ENCODE results near the gene ABHD2.

Gene ABHD2

DNA sequence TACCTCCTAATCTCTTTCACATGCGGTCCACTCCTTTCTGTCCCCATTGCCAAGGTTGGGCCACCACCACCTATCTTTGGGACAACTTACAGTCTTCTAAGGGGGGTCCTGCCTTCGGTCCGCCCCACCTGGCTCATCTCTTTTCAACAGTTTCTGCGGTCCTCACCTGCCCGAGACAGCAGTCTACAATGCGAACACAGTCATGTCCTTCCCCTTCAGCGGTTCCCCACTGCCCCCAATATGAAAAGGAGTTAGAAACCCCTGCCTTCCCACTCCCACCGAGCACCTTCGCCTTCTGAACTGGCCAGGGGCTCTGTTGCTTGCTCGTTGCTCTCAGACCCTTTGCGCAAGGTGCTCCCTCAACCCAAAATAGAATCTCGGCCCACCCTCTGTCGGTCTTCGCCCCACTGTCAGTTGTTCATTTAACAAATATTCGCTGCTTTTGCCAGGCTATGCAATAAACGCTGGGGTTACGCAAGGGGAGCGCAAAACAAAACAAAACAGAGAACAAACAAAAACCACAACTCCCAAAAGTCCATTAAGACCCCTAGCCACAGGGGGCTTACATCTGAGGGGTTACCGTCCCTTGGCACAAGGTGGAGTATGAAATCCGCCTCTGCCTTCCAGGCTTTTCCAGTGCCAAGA, 154.9 kb downstream of the ABHD2 start:
- no peak for ATAC-seq (ENCODE audit: insufficient read depth, low read depth)
- H3K27me3 ChIP-seq (ENCODE audit: insufficient read depth, low read length, poor library complexity): no peaks in the 10 kb centered on the region
- peaks cover 25% of the 10 kb centered on the region for H3K36me3 ChIP-seq (ENCODE audit: insufficient read depth, low read length)
- H3K9ac ChIP-seq (ENCODE audit: low read depth, low read length): peak overlapping the region; percentile 91
- peak overlapping the region; percentile 95 for H3K4me2 ChIP-seq (ENCODE audit: insufficient read depth, low read length)
- peak overlapping the region; percentile 99 for H2AFZ ChIP-seq (ENCODE audit: low read depth, low read length)
- peaks cover 44% of the 10 kb centered on the region for H3K79me2 ChIP-seq (ENCODE audit: insufficient read depth, low read length)
- H3K9me3 ChIP-seq (ENCODE audit: insufficient read depth, low read length, severe bottlenecking): no peaks in the 10 kb centered on the region
- DNase-seq: no peak
- H3K4me3 ChIP-seq (ENCODE audit: low read depth in 1 of 2, low read length in 2 of 2): peak overlapping the region; percentile 92 to 96; a peak in 3 of 4 replicates
- peaks cover 33% of the 10 kb centered on the region for H3K4me1 ChIP-seq (ENCODE audit: insufficient read depth, low read length)
- peaks cover 12% of the 10 kb centered on the region; the same call in 1 of the 2 replicates for H4K20me1 ChIP-seq (ENCODE audit: insufficient read depth, low read length)
- peak overlapping the region; percentile 95 for H3K27ac ChIP-seq (ENCODE audit: low read length)
- no peak for TF ChIP-seq EZH2 (IDR thresholded peaks at IDR 0.05; ENCODE audit: borderline replicate concordance, low read depth, low read length, severe bottlenecking)
- TF ChIP-seq, protein P1, sequence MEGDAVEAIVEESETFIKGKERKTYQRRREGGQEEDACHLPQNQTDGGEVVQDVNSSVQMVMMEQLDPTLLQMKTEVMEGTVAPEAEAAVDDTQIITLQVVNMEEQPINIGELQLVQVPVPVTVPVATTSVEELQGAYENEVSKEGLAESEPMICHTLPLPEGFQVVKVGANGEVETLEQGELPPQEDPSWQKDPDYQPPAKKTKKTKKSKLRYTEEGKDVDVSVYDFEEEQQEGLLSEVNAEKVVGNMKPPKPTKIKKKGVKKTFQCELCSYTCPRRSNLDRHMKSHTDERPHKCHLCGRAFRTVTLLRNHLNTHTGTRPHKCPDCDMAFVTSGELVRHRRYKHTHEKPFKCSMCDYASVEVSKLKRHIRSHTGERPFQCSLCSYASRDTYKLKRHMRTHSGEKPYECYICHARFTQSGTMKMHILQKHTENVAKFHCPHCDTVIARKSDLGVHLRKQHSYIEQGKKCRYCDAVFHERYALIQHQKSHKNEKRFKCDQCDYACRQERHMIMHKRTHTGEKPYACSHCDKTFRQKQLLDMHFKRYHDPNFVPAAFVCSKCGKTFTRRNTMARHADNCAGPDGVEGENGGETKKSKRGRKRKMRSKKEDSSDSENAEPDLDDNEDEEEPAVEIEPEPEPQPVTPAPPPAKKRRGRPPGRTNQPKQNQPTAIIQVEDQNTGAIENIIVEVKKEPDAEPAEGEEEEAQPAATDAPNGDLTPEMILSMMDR (IDR thresholded peaks at IDR 0.05; ENCODE audit: borderline replicate concordance, extremely low read depth, low read length, poor library complexity, severe bottlenecking): no peak

DNA sequence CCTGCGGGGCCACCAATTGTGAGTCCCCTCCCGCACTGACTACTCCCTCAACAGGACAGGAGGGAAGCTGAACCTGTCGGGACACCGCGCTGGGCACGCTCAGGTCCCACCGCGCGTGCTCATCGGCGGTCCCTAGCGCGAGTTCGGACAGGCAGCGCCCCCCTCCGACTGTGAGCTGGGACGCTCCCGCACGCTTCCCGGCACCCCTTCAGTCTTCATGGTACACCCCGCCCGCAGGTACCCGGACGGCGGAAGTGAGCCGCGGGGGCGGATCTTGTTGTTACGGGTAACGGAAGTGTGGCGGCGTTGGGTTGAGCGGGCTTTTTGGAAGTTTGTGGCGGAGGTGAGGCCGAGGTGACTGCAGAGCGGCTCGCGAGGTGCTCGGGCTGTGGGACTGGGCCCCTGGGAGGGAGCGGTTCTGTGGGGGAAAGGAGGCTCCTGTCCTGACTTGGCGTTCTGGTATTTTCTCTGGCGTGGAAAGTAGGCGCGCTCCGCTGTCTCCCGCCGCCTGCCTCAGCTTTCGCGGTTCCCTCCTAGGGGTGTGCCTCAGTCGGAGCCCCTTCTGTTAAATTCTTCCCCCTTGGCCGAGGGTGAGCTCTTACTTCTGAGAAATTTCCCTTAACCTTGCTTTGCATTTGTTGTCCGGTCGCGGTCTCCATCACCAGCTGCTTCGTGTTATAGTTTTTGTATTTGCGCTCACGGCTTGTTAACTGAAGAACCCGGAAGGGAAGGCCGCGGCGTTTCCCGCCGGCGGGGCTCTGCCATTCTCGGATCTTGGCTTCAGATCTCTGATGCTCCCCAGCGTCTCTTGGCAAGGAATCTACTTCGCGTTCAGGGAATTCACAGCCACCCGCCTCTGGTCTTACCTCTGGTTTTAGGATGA, 155.7 kb downstream of the ABHD2 start, which contains the start of gene FANCI:
TSS of gene FANCI (plus strand) at position 289 of the 883 bp plus-strand sequence. CDS start 3,669 bp downstream, outside the sequence.
- Histone ChIP-seq H3K27ac (ENCODE audit: low read length) (peak within 1 kb of the TSS; percentile 95), H3K9me3 (ENCODE audit: insufficient read depth, low read length, severe bottlenecking) (no peaks in the 10 kb centered on the region), H3K4me1 (ENCODE audit: insufficient read depth, low read length) (peaks cover 36% of the 10 kb centered on the region), H3K27me3 (ENCODE audit: insufficient read depth, low read length, poor library complexity) (no peaks in the 10 kb centered on the region), H3K4me3 (ENCODE audit: low read depth in 1 of 2, low read length in 2 of 2) (peak within 1 kb of the TSS; percentile 92 to 96), H2AFZ (ENCODE audit: low read depth, low read length) (peak within 1 kb of the TSS; percentile 99), H3K36me3 (ENCODE audit: insufficient read depth, low read length) (peaks cover 33% of the 10 kb centered on the region), H3K9ac (ENCODE audit: low read depth, low read length) (peak within 1 kb of the TSS; percentile 91), H3K4me2 (ENCODE audit: insufficient read depth, low read length) (peak within 1 kb of the TSS; percentile 95), H4K20me1 (ENCODE audit: insufficient read depth, low read length) (peaks cover 14% of the 10 kb centered on the region; the same call in 1 of the 2 replicates), H3K79me2 (ENCODE audit: insufficient read depth, low read length) (peaks cover 51% of the 10 kb centered on the region)
- no peak for TF ChIP-seq EZH2 (IDR thresholded peaks at IDR 0.05; ENCODE audit: borderline replicate concordance, low read depth, low read length, severe bottlenecking)
- TF ChIP-seq, protein P1 (IDR thresholded peaks at IDR 0.05; ENCODE audit: borderline replicate concordance, extremely low read depth, low read length, poor library complexity, severe bottlenecking): peak; percentile 74
- DNase-seq (peak; percentile 94), ATAC-seq (ENCODE audit: insufficient read depth, low read depth) (peak; percentile 93)

DNA sequence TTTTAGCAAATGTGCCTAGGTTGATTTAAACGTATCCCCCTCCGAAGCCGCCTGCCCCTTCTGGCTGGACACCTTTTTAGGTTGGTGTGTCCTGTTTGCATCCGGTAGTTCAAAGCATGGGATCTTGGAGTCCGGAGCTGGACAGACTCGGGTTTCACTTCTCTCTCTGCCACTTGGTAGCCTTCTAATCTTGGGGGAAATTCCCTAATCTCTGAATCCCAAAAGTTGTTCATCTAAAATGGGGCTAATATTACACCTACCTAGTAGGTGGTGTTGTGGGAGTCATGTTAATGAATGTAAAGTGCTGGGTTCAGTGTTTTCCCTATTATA, 156.3 kb downstream of the ABHD2 start:
- Histone ChIP-seq H3K79me2 (ENCODE audit: insufficient read depth, low read length) (peaks cover 57% of the 10 kb centered on the region), H3K36me3 (ENCODE audit: insufficient read depth, low read length) (peaks cover 39% of the 10 kb centered on the region), H4K20me1 (ENCODE audit: insufficient read depth, low read length) (peaks cover 14% of the 10 kb centered on the region; the same call in 1 of the 2 replicates), H3K27me3 (ENCODE audit: insufficient read depth, low read length, poor library complexity) (no peaks in the 10 kb centered on the region), H3K9ac (ENCODE audit: low read depth, low read length) (peak overlapping the region; percentile 91), H3K4me2 (ENCODE audit: insufficient read depth, low read length) (peak overlapping the region; percentile 95), H3K27ac (ENCODE audit: low read length) (peak overlapping the region; percentile 95), H3K4me1 (ENCODE audit: insufficient read depth, low read length) (peaks cover 36% of the 10 kb centered on the region), H3K4me3 (ENCODE audit: low read depth in 1 of 2, low read length in 2 of 2) (peak overlapping the region; percentile 92 to 96), H2AFZ (ENCODE audit: low read depth, low read length) (peak overlapping the region; percentile 88), H3K9me3 (ENCODE audit: insufficient read depth, low read length, severe bottlenecking) (no peaks in the 10 kb centered on the region)
- DNase-seq: no peak
- TF ChIP-seq, protein P1 (IDR thresholded peaks at IDR 0.05; ENCODE audit: borderline replicate concordance, extremely low read depth, low read length, poor library complexity, severe bottlenecking): no peak
- no peak for TF ChIP-seq EZH2 (IDR thresholded peaks at IDR 0.05; ENCODE audit: borderline replicate concordance, low read depth, low read length, severe bottlenecking)
- ATAC-seq (ENCODE audit: insufficient read depth, low read depth): peak; percentile 9; the same call in 2 of the 3 replicates

Data from DND-41 (cell line).